Measurements from ENCODE around the gene CROCC2. TPM values are rescaled to one million over a fixed set of nuclear protein-coding genes. Genes with fewer than 3 reads are reported as not detected.

The CROCC2 gene
- total and polyA plus RNA-seq, 2 of the 13 experiments (the other 11 are each of a cell fraction or from before 2014, with no cell fraction given): not detected

GRCh38 chr2:240876475-240877251 lies 29.5 kb upstream of the CROCC2 start (continued):
- TF ChIP-seq GMEB1 (CRISPR knock-in tag; IDR thresholded peaks at IDR 0.05; ENCODE audit: borderline replicate concordance): peak; percentile 46; the same call in 1 of the 2 replicates
- TF ChIP-seq ZNF749 (CRISPR knock-in tag; IDR thresholded peaks at IDR 0.05; ENCODE audit: borderline replicate concordance): no peak; the same call in 1 of the 2 replicates
- TF ChIP-seq ZUFSP (CRISPR knock-in tag; IDR thresholded peaks at IDR 0.05; ENCODE audit: borderline replicate concordance): no peak
- no peak for TF ChIP-seq SCMH1 (CRISPR knock-in tag; IDR thresholded peaks at IDR 0.05; ENCODE audit: borderline replicate concordance)
- no peak for TF ChIP-seq ZFP41 (CRISPR knock-in tag; IDR thresholded peaks at IDR 0.05; ENCODE audit: borderline replicate concordance)
- TF ChIP-seq RNF2 (conservative IDR thresholded peaks at IDR 0.05; ENCODE audit: low read depth): peak; percentile 92
- TF ChIP-seq SPEN (CRISPR knock-in tag; IDR thresholded peaks at IDR 0.05; ENCODE audit: low read depth): peak; percentile 92
- TF ChIP-seq CAMTA2 (CRISPR knock-in tag; IDR thresholded peaks at IDR 0.05; ENCODE audit: borderline replicate concordance): no peak; the same call in 1 of the 2 replicates
- no peak for TF ChIP-seq MLXIP (CRISPR knock-in tag; IDR thresholded peaks at IDR 0.05; ENCODE audit: borderline replicate concordance)
- TF ChIP-seq EEA1 (CRISPR knock-in tag; IDR thresholded peaks at IDR 0.05; ENCODE audit: borderline replicate concordance): no peak; the same call in 1 of the 2 replicates
- TF ChIP-seq NFE2L2 (IDR thresholded peaks at IDR 0.05; ENCODE audit: low read length): 0 out of 2 replicates have a peak, but pooled peaks have one; percentile 1
- TF ChIP-seq ZNF878 (CRISPR knock-in tag; IDR thresholded peaks at IDR 0.05): no peak
- peak; percentile 78; the same call in 1 of the 2 replicates for TF ChIP-seq ZNF205 (CRISPR knock-in tag; IDR thresholded peaks at IDR 0.05)
- TF ChIP-seq ZNF253 (CRISPR knock-in tag; IDR thresholded peaks at IDR 0.05; ENCODE audit: borderline replicate concordance): no peak
- 0 out of 2 replicates have a peak, but pooled peaks have one; percentile 55 for TF ChIP-seq ZFYVE20 (CRISPR knock-in tag; IDR thresholded peaks at IDR 0.05; ENCODE audit: borderline replicate concordance, low read depth)
- 0 out of 2 replicates have a peak, but pooled peaks have one; percentile 26 for TF ChIP-seq HHEX (CRISPR knock-in tag; IDR thresholded peaks at IDR 0.05)
- TF ChIP-seq ZNF616 (CRISPR knock-in tag; IDR thresholded peaks at IDR 0.05; ENCODE audit: low read depth): peak; percentile 70; the same call in 1 of the 2 replicates
- 0 out of 2 replicates have a peak, but pooled peaks have one; percentile 84 for TF ChIP-seq MYNN (CRISPR knock-in tag; IDR thresholded peaks at IDR 0.05; ENCODE audit: low read depth)
- TF ChIP-seq ATF4 (CRISPR knock-in tag; IDR thresholded peaks at IDR 0.05): no peak; a peak in 1 of 4 replicates
- 0 out of 2 replicates have a peak, but pooled peaks have one; percentile 81 for TF ChIP-seq KLF9 (CRISPR knock-in tag; IDR thresholded peaks at IDR 0.05; ENCODE audit: low read depth)

Data from HepG2 (cell line).